K562 (cell line): ENCODE measurements around the gene SPAG4. TPM values are rescaled to one million over a fixed set of nuclear protein-coding genes. Genes with fewer than 3 reads are reported as not detected.

Experiments used
- ATAC-seq: fragments of 200-7000 bp; cut with Tn5 transposase; 3 replicates; pipeline ENCODE4 v1.9.1; 2020; ENCODE audit warnings: moderate library complexity
- BruUV-seq: library from RNA; stranded (reverse); fragments of 400-500 nt; replicated peaks from 2 replicates; lab custom pipeline; 2021; lab: Mats Ljungman, UMichigan
- CTCF ChIA-PET: fragments of 300-600 bp; formaldehyde crosslinking; extraction: SDS; loops from one replicate; lab custom pipeline; 2021; ENCODE audit warnings: low intra/inter-chr PET ratio; lab: Yijun Ruan, JAX
- POLR2A ChIA-PET: fragments of 300-600, 350-650 bp; sonication (Branson Sonifier 250); formaldehyde crosslinking; extraction: SDS; loops from one replicate; lab custom pipeline; 2021; ENCODE audit warnings: antibody characterized with exemption, inconsistent platforms; lab: Yijun Ruan, JAX
- DNase-seq, 4 experiments: peaks; one replicate each; pipeline versions ENCODE4 v3.0.0 to v3.0.0-alpha.2; 2011 to 2018; ENCODE audit warnings: low spot score in 3 of 4, mixed read lengths in 3 of 4; ENCODE audit errors: extremely low read depth in 1 of 4
- FAIRE-seq: peaks from 2 replicates; lab custom pipeline; 2011; peaks lifted over from hg19 to GRCh38; lab: Jason Lieb, UNC
- H2AFZ ChIP-seq: 2 replicates; pipeline ENCODE4 v1.6.0; 2011; ENCODE audit warnings: low read depth, low read length, control low read depth, inconsistent platforms
- H3K27ac ChIP-seq: fragments of 200-600 bp; 3 replicates; pipeline ENCODE4 v1.8.0; 2011; ENCODE audit warnings: low read depth, mild to moderate bottlenecking, control low read depth, inconsistent platforms, low read length, moderate library complexity, mixed read lengths; ENCODE audit errors: extremely low read depth
- H3K27me3 ChIP-seq, 2 experiments: fragments of 300-600 bp in 1 of 2; 2 replicates in 1 of 2; 3 replicates in 1 of 2; pipeline versions ENCODE4 v1.6.0 to v1.8.0; 2011; ENCODE audit warnings: inconsistent platforms in 2 of 2, low read length in 2 of 2, mild to moderate bottlenecking in 1 of 2, mixed read lengths in 1 of 2, moderate library complexity in 1 of 2; ENCODE audit not compliant: control insufficient read depth in 2 of 2, insufficient read depth in 2 of 2
- H3K36me3 ChIP-seq: fragments of 300-600 bp; 3 replicates; pipeline ENCODE4 v1.8.0; 2011; ENCODE audit warnings: mild to moderate bottlenecking, low read length, inconsistent platforms; ENCODE audit not compliant: control insufficient read depth, insufficient read depth
- H3K4me1 ChIP-seq, 2 experiments: fragments of 200-600 bp in 1 of 2; replicated peaks in 1 of 2; 2 replicates in 1 of 2; 3 replicates in 1 of 2; pipeline versions ENCODE4 v1.5.1 to v1.8.0; 2011; ENCODE audit warnings: inconsistent platforms in 2 of 2, low read length in 2 of 2, mild to moderate bottlenecking in 1 of 2, mixed read lengths in 1 of 2, moderate library complexity in 1 of 2; ENCODE audit not compliant: control insufficient read depth in 2 of 2, insufficient read depth in 2 of 2
- H3K4me2 ChIP-seq: 2 replicates; pipeline ENCODE4 v1.6.1; 2011; ENCODE audit warnings: low read length, control low read depth, inconsistent platforms, mixed read lengths; ENCODE audit not compliant: insufficient read depth
- H3K4me3 ChIP-seq: fragments of 200-600 bp; sonication (generic), shearing (Covaris generic); 2 replicates; pipeline ENCODE4 v1.5.1; 2016; ENCODE audit warnings: control low read depth, inconsistent platforms
- H3K79me2 ChIP-seq: fragments of 200-600 bp; 3 replicates; pipeline ENCODE4 v1.8.0; 2011; ENCODE audit warnings: low read length, inconsistent platforms; ENCODE audit not compliant: control insufficient read depth, insufficient read depth
- H3K9ac ChIP-seq, 2 experiments: 2 replicates each; pipeline versions ENCODE4 v1.6.0 to v1.6.1; 2011; ENCODE audit warnings: low read depth in 2 of 2, low read length in 2 of 2, control low read depth in 1 of 2, inconsistent platforms in 1 of 2, mild to moderate bottlenecking in 1 of 2, mixed read lengths in 1 of 2; ENCODE audit not compliant: insufficient read depth in 1 of 2
- H3K9me1 ChIP-seq: one replicate; pipeline ENCODE4 v1.6.0; 2011; ENCODE audit warnings: inconsistent platforms, mild to moderate bottlenecking, low read length, moderate library complexity; ENCODE audit not compliant: control insufficient read depth, insufficient read depth
- H3K9me3 ChIP-seq: replicated peaks from 2 replicates; pipeline ENCODE4 v1.5.1; 2011; ENCODE audit warnings: low read depth, low read length, inconsistent platforms; ENCODE audit not compliant: control insufficient read depth, insufficient read depth
- H4K20me1 ChIP-seq: replicated peaks from 2 replicates; pipeline ENCODE4 v1.6.1; 2011; ENCODE audit warnings: low read length, inconsistent platforms, mixed read lengths; ENCODE audit not compliant: control insufficient read depth, insufficient read depth
- MAZ ChIP-seq, 2 experiments: fragments of 450-650 bp in 1 of 2; sonication (generic) in 1 of 2; formaldehyde crosslinking; IDR thresholded peaks in 1 of 2; conservative IDR thresholded peaks in 1 of 2; 2 replicates each; pipeline versions ENCODE4 v1.4.0 to v1.5.0; 2020; ENCODE audit warnings: mild to moderate bottlenecking in 1 of 2, missing genetic modification reagents in 1 of 2
- MCM7 ChIP-seq, 2 experiments: fragments of 450-650 bp; IDR thresholded peaks; 2 replicates each; pipeline ENCODE4 v1.6.1; 2016 to 2018
- NR0B1 ChIP-seq: fragments of 450-650 bp; IDR thresholded peaks from one replicate; pipeline ENCODE4 v1.6.1; 2018; ENCODE audit warnings: mild to moderate bottlenecking, moderate library complexity; ENCODE audit not compliant: partially characterized antibody
- RBM22 ChIP-seq: fragments of 200-400 bp; formaldehyde crosslinking; IDR thresholded peaks from 2 replicates; pipeline ENCODE4 v1.6.1; 2018; ENCODE audit warnings: low read length, low read depth; ENCODE audit not compliant: poor library complexity, severe bottlenecking
- RFX7 ChIP-seq: fragments of 250-450 bp; sonication (Bioruptor Pico); IDR thresholded peaks from 2 replicates; pipeline ENCODE4 v1.5.1; 2021; ENCODE audit warnings: mild to moderate bottlenecking
- TCF7 ChIP-seq: sonication (generic); IDR thresholded peaks from 2 replicates; pipeline ENCODE4 v1.6.1; 2016; ENCODE audit warnings: antibody characterized with exemption, borderline replicate concordance
- TCFL5 ChIP-seq: fragments of 250-450 bp; sonication (Bioruptor Pico); conservative IDR thresholded peaks from 2 replicates; pipeline ENCODE4 v1.6.1; 2021; ENCODE audit warnings: mild to moderate bottlenecking, moderate library complexity, matching md5 sums
- ZFP1 ChIP-seq: fragments of 450-650 bp; formaldehyde crosslinking; IDR thresholded peaks from 2 replicates; pipeline ENCODE4 v1.4.0; 2020; ENCODE audit warnings: mild to moderate bottlenecking, mixed read lengths
- ZNF3 ChIP-seq: fragments of 250-450 bp; sonication (Bioruptor Pico); IDR thresholded peaks from 2 replicates; pipeline ENCODE4 v1.5.0; 2021; ENCODE audit warnings: mild to moderate bottlenecking, moderate library complexity
- WGBS: fragments of 100-300 bp; shearing (Covaris generic); methylation state at CpG from one replicate; pipeline ENCODE4 v1.1.6; 2016; ENCODE audit warnings: low coverage, mixed read lengths; ENCODE audit not compliant: insufficient coverage; ENCODE audit errors: missing lambda C conversion rate; 5-methylcytosine and 5-hydroxymethylcytosine counted together
- in situ Hi-C: fragments of 300-500 bp; cut with MboI; formaldehyde crosslinking; loops from 4 replicates; pipeline ENCODE4 v1.15.0; 2018; ENCODE audit warnings: inconsistent platforms, mixed read lengths
- intact Hi-C: fragments of 100-400 bp; cut with micrococcal nuclease; formaldehyde crosslinking; loops from 2 replicates; pipeline ENCODE4 v1.14.2; 2022
- polyA plus RNA-seq, 8 experiments: library from polyadenylated mRNA; depleted of rRNA in 4 of 8; stranded (reverse) in 5 of 8; unstranded in 3 of 8; fragments of >200 nt; fragmentation: Nextera tagmentation in 2 of 8; fragmentation: Illumina TruSeq in 1 of 8; extraction: Ambion mirVana in 2 of 8; extraction: Trizol in 1 of 8; gene quantifications; 2 replicates each; pipeline versions ENCODE4 v1.2.1 to v1.2.3, GENCODE V29; 2011 to 2014; ENCODE audit warnings: inconsistent platforms in 1 of 8, missing spikeins in 1 of 8
- total RNA-seq, 7 experiments: library from RNA; depleted of rRNA in 6 of 7; stranded (reverse); fragments of >200 nt in 6 of 7; fragmentation: Illumina TruSeq in 2 of 7; extraction: Trizol in 2 of 7; gene quantifications; 2 replicates each; pipeline versions ENCODE4 v1.2.1 to v1.2.3, GENCODE V29; 2011 to 2021; ENCODE audit warnings: low replicate concordance in 1 of 7
- TF ChIP-seq, protein P1 (sequence below): fragments of 250-450 bp; sonication (Bioruptor Pico); IDR thresholded peaks from 2 replicates; pipeline ENCODE4 v1.8.0; 2022; ENCODE audit warnings: inconsistent platforms, mild to moderate bottlenecking, moderate library complexity, borderline replicate concordance
- TF ChIP-seq, protein P2 (sequence below): fragments of 450-650 bp; IDR thresholded peaks from 2 replicates; pipeline ENCODE4 v1.6.1; 2014; ENCODE audit warnings: low read depth, mild to moderate bottlenecking, moderate library complexity, borderline replicate concordance

SPAG4 gene
- total and polyA plus RNA-seq, 9 of the 15 experiments (the other 6 are each of a cell fraction or from before 2014, with no cell fraction given), result 1.6 to 11.4 (median 4.6) TPM

- no peaks in the 10 kb centered on the region for H3K9me3 ChIP-seq
- in situ Hi-C loops, result no loop called here
- H3K27me3 ChIP-seq, result no peaks in the 10 kb centered on the region
- BruUV-seq, result no TSS peak
- no peak overlapping the region for H3K27ac ChIP-seq
- ChIA-PET POLR2A (interaction anchor here (1.9 kb wide), 1 partner anchor 10 kb away, joined by 8 read pairs; no protein-coding TSS in a partner anchor), CTCF (no interaction called here)
- H3K79me2 ChIP-seq, result peaks cover 33% of the 10 kb centered on the region; the same call in 2 of the 3 replicates
- FAIRE-seq (no peak), ATAC-seq (no peak), DNase-seq (no peak)
- H3K4me2 ChIP-seq, result no peak overlapping the region
- intact Hi-C loops, result no loop called here
- no peak overlapping the region for H3K4me3 ChIP-seq
- WGBS, result 78% methylated on average over 4 of the region's 4 CpGs
- H3K36me3 ChIP-seq, result peaks cover 22% of the 10 kb centered on the region; the same call in 2 of the 3 replicates
- no peaks in the 10 kb centered on the region; a peak in 2 of 5 replicates for H3K4me1 ChIP-seq
- H3K9ac ChIP-seq, result no peak overlapping the region; a peak in 1 of 4 replicates
- TF ChIP-seq, protein P1, sequence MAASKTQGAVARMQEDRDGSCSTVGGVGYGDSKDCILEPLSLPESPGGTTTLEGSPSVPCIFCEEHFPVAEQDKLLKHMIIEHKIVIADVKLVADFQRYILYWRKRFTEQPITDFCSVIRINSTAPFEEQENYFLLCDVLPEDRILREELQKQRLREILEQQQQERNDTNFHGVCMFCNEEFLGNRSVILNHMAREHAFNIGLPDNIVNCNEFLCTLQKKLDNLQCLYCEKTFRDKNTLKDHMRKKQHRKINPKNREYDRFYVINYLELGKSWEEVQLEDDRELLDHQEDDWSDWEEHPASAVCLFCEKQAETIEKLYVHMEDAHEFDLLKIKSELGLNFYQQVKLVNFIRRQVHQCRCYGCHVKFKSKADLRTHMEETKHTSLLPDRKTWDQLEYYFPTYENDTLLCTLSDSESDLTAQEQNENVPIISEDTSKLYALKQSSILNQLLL (CRISPR knock-in tag), result no peak
- no peak for TF ChIP-seq RBM22
- TF ChIP-seq, protein P2, sequence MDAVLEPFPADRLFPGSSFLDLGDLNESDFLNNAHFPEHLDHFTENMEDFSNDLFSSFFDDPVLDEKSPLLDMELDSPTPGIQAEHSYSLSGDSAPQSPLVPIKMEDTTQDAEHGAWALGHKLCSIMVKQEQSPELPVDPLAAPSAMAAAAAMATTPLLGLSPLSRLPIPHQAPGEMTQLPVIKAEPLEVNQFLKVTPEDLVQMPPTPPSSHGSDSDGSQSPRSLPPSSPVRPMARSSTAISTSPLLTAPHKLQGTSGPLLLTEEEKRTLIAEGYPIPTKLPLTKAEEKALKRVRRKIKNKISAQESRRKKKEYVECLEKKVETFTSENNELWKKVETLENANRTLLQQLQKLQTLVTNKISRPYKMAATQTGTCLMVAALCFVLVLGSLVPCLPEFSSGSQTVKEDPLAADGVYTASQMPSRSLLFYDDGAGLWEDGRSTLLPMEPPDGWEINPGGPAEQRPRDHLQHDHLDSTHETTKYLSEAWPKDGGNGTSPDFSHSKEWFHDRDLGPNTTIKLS, result no peak
- TF ChIP-seq TCFL5, result no peak
- TF ChIP-seq RFX7 (CRISPR knock-in tag), result no peak
- TF ChIP-seq ZNF3 (CRISPR knock-in tag), result no peak
- no peak for TF ChIP-seq NR0B1
- no peak for TF ChIP-seq MAZ (CRISPR knock-in tag; conservative IDR thresholded peaks at IDR 0.05 in 1 of 2, IDR thresholded peaks at IDR 0.05 in 1 of 2)
- TF ChIP-seq TCF7, result no peak
- TF ChIP-seq ZFP1 (CRISPR knock-in tag), result no peak
- no peak for TF ChIP-seq MCM7 (IDR thresholded peaks at IDR 0.05)
- no peaks in the 10 kb centered on the region for H4K20me1 ChIP-seq
- H3K9me1 ChIP-seq, result no peaks in the 10 kb centered on the region
- H2AFZ ChIP-seq, result no peak overlapping the region
These were observed 20.0 kb downstream of the SPAG4 start for GRCh38 chr20:35635652-35636051.
